K562 (cell line): ENCODE measurements around the gene TMEM123.

Experiments used
- BRCA1 ChIP-seq, 2 experiments: fragments of 450-650 bp in 1 of 2; sonication (generic) in 1 of 2; formaldehyde crosslinking in 1 of 2; IDR thresholded peaks; 2 replicates each; pipeline versions ENCODE4 v1.5.0 to v1.6.1; 2017 to 2020; ENCODE audit warnings: mild to moderate bottlenecking in 1 of 2, missing genetic modification reagents in 1 of 2
- ERF ChIP-seq: fragments of 450-650 bp; formaldehyde crosslinking; IDR thresholded peaks from 2 replicates; pipeline ENCODE4 v1.4.0; 2020; ENCODE audit warnings: mild to moderate bottlenecking, mixed read lengths

- TF ChIP-seq BRCA1 (IDR thresholded peaks at IDR 0.05) (no peak), BRCA1 (CRISPR knock-in tag; IDR thresholded peaks at IDR 0.05) (no peak), ERF (CRISPR knock-in tag) (no peak)
Measured at GRCh38 chr11:102465696-102466095, 13.1 kb upstream of the TMEM123 start.
